Activated naive CD4-positive, alpha-beta T cell treated with anti-CD3 and anti-CD28 coated beads, Interleukin-2, amount 10 ng/mL, durations not matched to agents 7 days and 5 days (primary cell): ENCODE data around the gene MYO1G.

Source experiments
- CTCF ChIA-PET: fragments of 350-600 bp; sonication (Branson Sonifier 250); formaldehyde crosslinking; loops from one replicate; lab custom pipeline; 2021; ENCODE audit warnings: antibody characterized with exemption; lab: Charles Lee
- DNase-seq: peaks from one replicate; pipeline ENCODE4 v3.0.0-alpha.2; 2020
- H3K27ac Mint-ChIP-seq: one replicate; pipeline ENCODE4 v1.8.0; 2021; ENCODE audit warnings: mild to moderate bottlenecking, moderate library complexity, mixed read lengths
- H3K27me3 Mint-ChIP-seq: one replicate; pipeline ENCODE4 v1.8.0; 2021; ENCODE audit warnings: mild to moderate bottlenecking, mixed read lengths
- H3K36me3 Mint-ChIP-seq: one replicate; pipeline ENCODE4 v1.8.0; 2021; ENCODE audit warnings: mixed read lengths
- H3K4me1 Mint-ChIP-seq: one replicate; pipeline ENCODE4 v1.8.0; 2021; ENCODE audit warnings: mixed read lengths
- H3K4me3 Mint-ChIP-seq: one replicate; pipeline ENCODE4 v1.8.0; 2021; ENCODE audit warnings: mild to moderate bottlenecking, moderate library complexity, mixed read lengths
- H3K9me3 Mint-ChIP-seq: one replicate; pipeline ENCODE4 v1.8.0; 2021; ENCODE audit warnings: mixed read lengths

The MYO1G gene

DNA sequence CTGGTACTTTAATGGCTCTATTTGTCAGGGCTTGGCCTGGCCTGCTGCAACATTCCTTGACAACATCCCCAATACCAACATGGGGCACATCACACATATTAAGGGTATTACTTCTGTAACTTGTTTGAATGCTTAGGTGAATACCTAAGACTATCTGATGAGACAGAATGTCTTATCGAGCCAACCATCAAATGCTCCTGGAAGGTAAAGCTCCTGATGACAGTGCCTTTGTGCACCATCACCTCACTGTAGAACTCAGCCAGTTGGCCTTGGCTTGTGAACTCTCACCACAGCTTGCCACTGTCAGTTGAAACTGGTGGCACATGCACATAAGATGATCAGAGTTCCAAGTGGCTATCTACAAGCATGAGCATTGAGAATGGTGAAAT, 3.7 kb upstream of the MYO1G start:
- H3K27ac Mint-ChIP-seq: peak overlapping the region; percentile 78
- DNase-seq: no peak
- H3K36me3 Mint-ChIP-seq: peaks cover 69% of the 10 kb centered on the region
- H3K27me3 Mint-ChIP-seq: peaks cover 3% of the 10 kb centered on the region
- no peaks in the 10 kb centered on the region for H3K9me3 Mint-ChIP-seq
- CTCF ChIA-PET: interaction anchor here (0.6 to 3.2 kb wide), 4 partner anchors 9 to 49 kb away, joined by 3 to 27 read pairs (median 4); partner anchors contain the start of gene CCM2
- peak overlapping the region; percentile 5 for H3K4me3 Mint-ChIP-seq
- H3K4me1 Mint-ChIP-seq: peaks cover 84% of the 10 kb centered on the region

GRCh38 chr7:44981035-44981706, 2.4 kb upstream of the MYO1G start:
- DNase-seq: peak; percentile 30
- Mint-ChIP-seq H3K4me1 (peaks cover 83% of the 10 kb centered on the region), H3K4me3 (peak overlapping the region; percentile 90), H3K9me3 (no peaks in the 10 kb centered on the region), H3K36me3 (peaks cover 77% of the 10 kb centered on the region), H3K27me3 (no peaks in the 10 kb centered on the region), H3K27ac (peak overlapping the region; percentile 92)
- CTCF ChIA-PET: interaction anchor here (0.6 to 2.9 kb wide), 4 partner anchors 15 to 131 kb away, joined by 3 to 16 read pairs (median 7); partner anchors contain the start of gene CCM2

- peak; percentile 59 for DNase-seq
- H3K27ac Mint-ChIP-seq: peak overlapping the region; percentile 92
- CTCF ChIA-PET: interaction anchor here (0.6 to 2.9 kb wide), 4 partner anchors 16 to 131 kb away, joined by 3 to 16 read pairs (median 7); partner anchors contain the start of genes CCM2 and TBRG4
- H3K4me1 Mint-ChIP-seq: peaks cover 83% of the 10 kb centered on the region
- H3K9me3 Mint-ChIP-seq: no peaks in the 10 kb centered on the region
- peaks cover 77% of the 10 kb centered on the region for H3K36me3 Mint-ChIP-seq
- H3K4me3 Mint-ChIP-seq: peak overlapping the region; percentile 90
- no peaks in the 10 kb centered on the region for H3K27me3 Mint-ChIP-seq
Measured at GRCh38 chr7:44980393-44981034, 1.7 kb upstream of the MYO1G start.

DNA sequence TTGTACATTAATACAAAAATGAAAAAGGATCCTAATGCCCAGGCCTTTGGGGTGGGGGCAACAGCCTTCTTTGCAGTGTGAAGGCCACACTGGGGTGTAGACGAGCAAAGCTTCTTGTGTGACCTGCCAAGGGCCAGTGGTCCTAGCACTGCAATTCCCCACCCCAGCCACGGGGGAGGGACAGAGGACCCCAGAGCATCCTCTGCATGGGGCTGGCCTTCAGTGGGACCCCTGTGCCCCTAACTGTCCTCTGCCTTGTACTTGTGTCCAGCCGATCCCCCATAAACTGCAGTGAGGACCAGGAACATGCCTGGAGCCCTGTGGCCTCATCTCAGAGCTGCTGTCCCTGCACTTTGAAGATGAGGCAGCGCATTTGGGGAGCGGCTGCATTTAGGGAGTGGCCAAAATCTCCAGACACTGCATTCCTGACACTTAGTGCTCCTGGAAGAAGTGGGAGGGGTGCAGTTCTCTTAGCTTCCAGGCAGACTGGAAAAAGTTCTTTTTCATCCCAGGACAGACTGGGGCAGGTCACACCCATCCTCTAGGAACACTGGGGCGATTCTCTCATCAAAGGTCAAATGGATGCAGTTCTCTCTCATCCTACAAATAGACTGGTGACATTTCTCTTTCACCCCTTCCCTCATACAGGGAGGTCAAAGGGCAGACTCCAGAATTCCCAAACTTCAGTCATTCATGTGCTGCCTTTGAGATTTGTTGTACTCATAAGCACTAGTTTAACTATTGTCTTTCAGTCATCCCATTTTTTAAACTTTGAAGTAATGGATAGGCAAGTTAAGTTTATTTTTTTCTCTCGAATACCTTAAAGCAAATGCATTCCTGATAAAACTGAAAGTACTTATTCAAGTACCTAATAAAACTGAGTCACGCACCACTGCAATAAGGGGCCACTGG, 922 bp upstream of the MYO1G start:
- H3K4me1 Mint-ChIP-seq: peaks cover 83% of the 10 kb centered on the region
- peaks cover 75% of the 10 kb centered on the region for H3K36me3 Mint-ChIP-seq
- CTCF ChIA-PET: interaction anchor here (0.6 to 2.9 kb wide), 6 partner anchors 7 to 132 kb away, joined by 3 to 16 read pairs (median 6); partner anchors contain the start of genes CCM2 and TBRG4
- no peaks in the 10 kb centered on the region for H3K27me3 Mint-ChIP-seq
- H3K27ac Mint-ChIP-seq: peak overlapping the region; percentile 92
- DNase-seq: peak; percentile 34
- H3K9me3 Mint-ChIP-seq: no peaks in the 10 kb centered on the region
- peak overlapping the region; percentile 90 for H3K4me3 Mint-ChIP-seq

DNA sequence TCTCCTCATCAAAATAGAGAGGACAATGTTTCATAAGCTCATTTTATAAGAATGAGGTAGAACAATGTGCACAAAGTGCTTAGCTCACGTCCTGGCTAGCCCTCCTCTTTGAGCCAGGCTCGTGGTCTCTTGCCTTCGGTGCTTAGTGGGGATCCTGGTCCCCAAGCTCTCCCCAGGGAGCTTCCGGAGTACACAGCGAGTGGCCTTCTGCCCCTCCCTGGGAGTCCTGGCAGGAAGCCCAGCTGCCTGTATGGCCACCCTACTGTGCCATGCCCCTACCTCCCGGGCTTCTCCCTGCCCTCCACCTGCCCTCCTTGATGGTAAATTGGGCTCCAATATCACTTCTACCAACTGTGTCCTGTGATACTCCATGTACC, 868 bp downstream of the MYO1G start:
- DNase-seq: peak; percentile 39
- H3K4me1 Mint-ChIP-seq: peaks cover 81% of the 10 kb centered on the region
- CTCF ChIA-PET: interaction anchor here (0.8 to 2.8 kb wide), 3 partner anchors 19 to 157 kb away, joined by 4 to 11 read pairs (median 5); no protein-coding TSS in a partner anchor
- peaks cover 72% of the 10 kb centered on the region for H3K36me3 Mint-ChIP-seq
- H3K4me3 Mint-ChIP-seq: peak overlapping the region; percentile 90
- peak overlapping the region; percentile 92 for H3K27ac Mint-ChIP-seq
- no peaks in the 10 kb centered on the region for H3K9me3 Mint-ChIP-seq
- H3K27me3 Mint-ChIP-seq: no peaks in the 10 kb centered on the region

- Mint-ChIP-seq H3K36me3 (peaks cover 69% of the 10 kb centered on the region), H3K4me3 (peak overlapping the region; percentile 90), H3K27me3 (no peaks in the 10 kb centered on the region), H3K27ac (peak overlapping the region; percentile 92), H3K9me3 (no peaks in the 10 kb centered on the region), H3K4me1 (peaks cover 81% of the 10 kb centered on the region)
- CTCF ChIA-PET: interaction anchor here (0.8 to 2.8 kb wide), 4 partner anchors 20 to 158 kb away, joined by 4 to 11 read pairs (median 4); no protein-coding TSS in a partner anchor
- DNase-seq: peak; percentile 86
Measured at GRCh38 chr7:44977304-44977958, 1.4 kb downstream of the MYO1G start.

DNA sequence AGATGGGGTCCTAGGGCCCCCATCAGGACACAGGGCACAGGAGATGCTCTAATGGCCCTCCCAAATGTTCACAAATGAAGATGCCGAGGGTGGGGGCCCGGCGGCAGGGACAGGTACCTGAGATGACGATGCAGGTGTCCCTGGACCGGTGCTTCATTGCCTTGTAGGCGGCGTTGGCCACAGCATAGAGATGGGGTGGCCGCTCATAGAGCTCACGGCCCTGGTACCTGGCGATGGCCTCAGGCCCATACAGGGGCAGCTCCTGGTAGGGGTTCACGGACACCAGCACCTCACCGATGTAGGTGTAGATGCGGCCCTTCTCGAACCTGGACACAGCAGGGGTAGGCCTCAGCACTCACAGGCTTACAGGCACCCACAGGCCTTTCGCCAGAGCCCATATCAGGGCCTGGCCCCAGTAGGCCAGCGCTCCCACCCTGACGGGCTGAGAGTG, 2.0 kb downstream of the MYO1G start:
- DNase-seq: no peak
- peaks cover 68% of the 10 kb centered on the region for H3K36me3 Mint-ChIP-seq
- H3K27me3 Mint-ChIP-seq: no peaks in the 10 kb centered on the region
- no peaks in the 10 kb centered on the region for H3K9me3 Mint-ChIP-seq
- H3K4me3 Mint-ChIP-seq: peak overlapping the region; percentile 90
- peak overlapping the region; percentile 92 for H3K27ac Mint-ChIP-seq
- CTCF ChIA-PET: interaction anchor here (1.1 to 4.7 kb wide), 2 partner anchors 54 to 57 kb away, joined by 4 to 51 read pairs; no protein-coding TSS in a partner anchor
- H3K4me1 Mint-ChIP-seq: peaks cover 81% of the 10 kb centered on the region

GRCh38 chr7:44976040-44976745, 2.6 kb downstream of the MYO1G start:
- Mint-ChIP-seq H3K36me3 (peaks cover 69% of the 10 kb centered on the region), H3K9me3 (no peaks in the 10 kb centered on the region), H3K4me3 (peak overlapping the region; percentile 90), H3K27ac (peak overlapping the region; percentile 92), H3K4me1 (peaks cover 77% of the 10 kb centered on the region), H3K27me3 (no peaks in the 10 kb centered on the region)
- CTCF ChIA-PET: interaction anchor here (1.1 to 4.7 kb wide), 2 partner anchors 53 to 58 kb away, joined by 4 to 51 read pairs; no protein-coding TSS in a partner anchor
- no peak for DNase-seq

DNA sequence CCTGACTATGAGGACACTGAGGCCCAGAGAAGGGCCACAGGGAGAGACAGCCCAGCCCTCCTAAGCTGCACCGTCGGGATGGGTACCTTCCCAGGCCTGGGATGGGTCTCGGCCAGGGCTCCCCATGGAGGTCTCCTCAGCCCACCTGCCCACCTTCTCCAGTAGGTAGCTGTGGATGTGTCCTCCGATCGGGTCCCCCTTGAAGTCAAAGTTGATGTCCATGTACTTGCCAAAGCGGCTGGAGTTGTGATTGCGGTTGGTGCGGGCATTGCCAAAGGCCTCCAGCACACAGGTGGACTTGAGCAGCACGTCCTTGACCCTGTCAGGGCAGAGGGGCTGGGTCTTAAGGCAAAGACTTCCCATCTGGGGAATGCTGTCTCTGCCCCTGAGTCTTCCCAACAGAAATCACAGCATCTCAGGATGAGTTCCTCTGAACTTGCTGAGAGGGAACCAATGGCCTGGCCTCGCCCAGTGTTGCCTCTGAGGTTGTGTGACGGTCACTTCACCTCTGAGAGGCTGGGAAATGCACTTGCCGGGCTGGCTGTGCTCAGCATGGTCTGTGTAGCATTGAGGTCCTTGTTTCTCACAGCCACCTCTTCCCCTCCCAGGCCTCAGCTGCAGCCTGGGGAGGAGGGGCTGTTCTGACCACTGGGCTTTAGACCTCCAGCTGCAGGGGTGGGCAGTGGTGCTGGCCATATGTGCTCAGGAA, 3.3 kb downstream of the MYO1G start:
- no peaks in the 10 kb centered on the region for H3K9me3 Mint-ChIP-seq
- H3K27me3 Mint-ChIP-seq: no peaks in the 10 kb centered on the region
- DNase-seq: no peak
- H3K4me1 Mint-ChIP-seq: peaks cover 70% of the 10 kb centered on the region
- peak overlapping the region; percentile 90 for H3K4me3 Mint-ChIP-seq
- CTCF ChIA-PET: interaction anchor here (0.7 to 4.7 kb wide), 4 partner anchors 27 to 500 kb away, joined by 3 to 102 read pairs (median 46); no protein-coding TSS in a partner anchor
- H3K27ac Mint-ChIP-seq: peak overlapping the region; percentile 64
- H3K36me3 Mint-ChIP-seq: peaks cover 66% of the 10 kb centered on the region

DNA sequence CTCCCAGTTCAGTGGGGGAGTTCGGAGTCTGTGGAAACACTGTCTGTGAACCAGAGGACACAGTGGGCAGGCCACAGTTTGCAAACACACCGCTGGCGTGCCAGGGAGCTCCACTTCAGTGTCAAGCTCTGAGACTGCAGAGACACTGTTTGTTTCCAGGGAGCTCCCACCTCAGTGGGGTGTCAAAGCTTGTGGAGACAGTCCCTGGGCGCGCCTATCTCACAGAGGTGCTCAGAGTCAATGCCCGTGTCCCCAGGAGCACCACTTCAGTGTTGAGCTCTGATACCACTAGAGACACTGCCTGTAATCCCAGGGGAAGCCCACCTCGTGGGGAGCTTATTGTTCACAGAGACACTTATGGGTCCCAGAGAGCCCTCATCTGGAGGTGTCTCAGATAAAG, 4.3 kb downstream of the MYO1G start:
- H3K4me3 Mint-ChIP-seq: peak overlapping the region; percentile 56
- CTCF ChIA-PET: interaction anchor here (0.5 to 4.7 kb wide), 20 partner anchors 9 to 499 kb away, joined by 3 to 102 read pairs (median 6); partner anchors contain the start of gene CCM2
- no peak for DNase-seq
- H3K36me3 Mint-ChIP-seq: peaks cover 71% of the 10 kb centered on the region
- H3K4me1 Mint-ChIP-seq: peaks cover 60% of the 10 kb centered on the region
- H3K27me3 Mint-ChIP-seq: no peaks in the 10 kb centered on the region
- H3K27ac Mint-ChIP-seq: peak overlapping the region; percentile 77
- H3K9me3 Mint-ChIP-seq: no peaks in the 10 kb centered on the region

GRCh38 chr7:44973610-44974401, 5.0 kb downstream of the MYO1G start:
- CTCF ChIA-PET: interaction anchor here (0.6 to 4.7 kb wide), 31 partner anchors 9 to 161 kb away, joined by 3 to 102 read pairs (median 5); partner anchors contain the start of genes CCM2 and TBRG4
- Mint-ChIP-seq H3K27me3 (no peaks in the 10 kb centered on the region), H3K9me3 (no peaks in the 10 kb centered on the region), H3K36me3 (peaks cover 76% of the 10 kb centered on the region), H3K27ac (peak overlapping the region; percentile 77), H3K4me1 (peaks cover 55% of the 10 kb centered on the region), H3K4me3 (no peak overlapping the region)
- peak; percentile 77 for DNase-seq
